ENCODE measurements around the gene ZNF423.

GRCh38 chr16:49682577-49683165 is 173.2 kb downstream of the ZNF423 start:
- TF ChIP-seq CTCF (IDR thresholded peaks at IDR 0.05; ENCODE audit: insufficient read depth, low read depth, low read length): no peak
- TF ChIP-seq EZH2 (IDR thresholded peaks at IDR 0.05; ENCODE audit: insufficient read depth, low read length): no peak

Data from astrocyte (in vitro differentiated cells and primary cell).